Bone marrow (tissue), 2 donors: ENCODE data around the gene FFAR3.

Source experiments
- DNase-seq, 2 donors: peaks; one replicate each; lab custom pipeline; 2025; lab: John Stamatoyannopoulos, UW

The FFAR3 gene

GRCh38 chr19:35357867-35358573, at the start of gene FFAR3:
Gene FFAR3 (plus strand): TSS chr19:35358460. CDS start chr19:35358891, 431 bp downstream.
- DNase-seq, result peak; percentile 18 to 47

- DNase-seq, result no peak
Measured at GRCh38 chr19:35308910-35309309, 49.4 kb upstream of the FFAR3 start.

GRCh38 chr19:35309481-35310279, 48.6 kb upstream of the FFAR3 start:
- no peak for DNase-seq

- no peak for DNase-seq
Measured at GRCh38 chr19:35310331-35310730, 47.9 kb upstream of the FFAR3 start.

GRCh38 chr19:35310811-35311465, 47.3 kb upstream of the FFAR3 start:
- no peak for DNase-seq

GRCh38 chr19:35311901-35312665, 46.2 kb upstream of the FFAR3 start:
- DNase-seq, result no peak

GRCh38 chr19:35313587-35313986, 44.7 kb upstream of the FFAR3 start:
- peak in 1 of 2 donors; percentile 12 for DNase-seq

- DNase-seq, result no peak
Measured at GRCh38 chr19:35314031-35314430, 44.2 kb upstream of the FFAR3 start.

GRCh38 chr19:35314858-35315470, 43.3 kb upstream of the FFAR3 start:
- DNase-seq, result no peak

GRCh38 chr19:35315883-35316282, 42.4 kb upstream of the FFAR3 start:
- no peak for DNase-seq

GRCh38 chr19:35316560-35316959, 41.7 kb upstream of the FFAR3 start:
- DNase-seq, result no peak

GRCh38 chr19:35317464-35318043, 40.7 kb upstream of the FFAR3 start:
- no peak for DNase-seq

- DNase-seq, result peak in 1 of 2 donors; percentile 57
Measured at GRCh38 chr19:35318679-35319448, 39.4 kb upstream of the FFAR3 start.

GRCh38 chr19:35320065-35320713, 38.1 kb upstream of the FFAR3 start:
- peak; percentile 22 to 27 for DNase-seq

GRCh38 chr19:35321291-35321690, 37.0 kb upstream of the FFAR3 start:
- DNase-seq, result no peak

- DNase-seq, result no peak
Measured at GRCh38 chr19:35322014-35322413, 36.2 kb upstream of the FFAR3 start.

GRCh38 chr19:35327642-35328041, 30.6 kb upstream of the FFAR3 start:
- DNase-seq, result no peak

- DNase-seq, result peak; percentile 29 to 84
Measured at GRCh38 chr19:35328851-35329285, 29.4 kb upstream of the FFAR3 start, which contains the start of gene CD22. Gene CD22 (plus strand): TSS chr19:35329187. CDS start chr19:35332041, 2,854 bp downstream.

GRCh38 chr19:35329323-35329722, 28.9 kb upstream of the FFAR3 start:
- no peak for DNase-seq

GRCh38 chr19:35330475-35330874, 27.8 kb upstream of the FFAR3 start:
- no peak for DNase-seq
